PC-3 (cell line): ENCODE data around the gene STXBP6. TPM values are rescaled to one million over a fixed set of nuclear protein-coding genes. Genes with fewer than 3 reads are reported as not detected.

ENCODE experiments used
- ATAC-seq: fragments of 200-7000 bp; cut with Tn5 transposase; 2 replicates; pipeline ENCODE4 v1.9.1; 2020; ENCODE audit warnings: mild to moderate bottlenecking, moderate library complexity
- BruUV-seq: library from RNA; stranded (reverse); fragments of 400-500 nt; replicated peaks from 2 replicates; lab custom pipeline; 2021; lab: Mats Ljungman, UMichigan
- CTCF ChIA-PET: fragments of 300-600 bp; sonication (Branson Sonifier 250); formaldehyde crosslinking; loops from one replicate; lab custom pipeline; 2022; ENCODE audit warnings: antibody characterized with exemption; lab: Charles Lee
- POLR2A ChIA-PET: fragments of 300-600 bp; sonication (Branson Sonifier 250); formaldehyde crosslinking; loops from one replicate; lab custom pipeline; 2022; ENCODE audit warnings: antibody characterized with exemption; ENCODE audit not compliant: unreplicated experiment; lab: Charles Lee
- DNase-seq: peaks from one replicate; pipeline ENCODE4 v3.0.0-alpha.2; 2015
- H2AFZ ChIP-seq: fragments of 300-600 bp; sonication (generic); 2 replicates; pipeline ENCODE4 v1.6.0; 2016; ENCODE audit warnings: antibody characterized with exemption, low read length
- H3F3A ChIP-seq: fragments of 300-600 bp; sonication (generic); one replicate; pipeline ENCODE4 v1.6.0; 2017; ENCODE audit warnings: antibody characterized with exemption, low read length, control low read depth, mild to moderate bottlenecking; ENCODE audit not compliant: unreplicated experiment
- H3K27ac ChIP-seq: fragments of 300-600 bp; sonication (generic); 2 replicates; pipeline ENCODE4 v1.5.1; 2016; ENCODE audit warnings: mild to moderate bottlenecking, low read length
- H3K27me3 ChIP-seq: fragments of 300-600 bp; sonication (generic); 2 replicates; pipeline ENCODE4 v1.6.1; 2016; ENCODE audit warnings: low read length, mixed read lengths
- H3K36me3 ChIP-seq: fragments of 300-600 bp; sonication (generic); 2 replicates; pipeline ENCODE4 v1.6.1; 2016; ENCODE audit warnings: low read depth, mixed run types, low read length, mixed read lengths
- H3K4me1 ChIP-seq: fragments of 300-600 bp; sonication (generic); 2 replicates; pipeline ENCODE4 v1.5.1; 2016; ENCODE audit warnings: low read length; ENCODE audit not compliant: insufficient read depth
- H3K4me2 ChIP-seq: fragments of 300-600 bp; sonication (generic); 2 replicates; pipeline ENCODE4 v1.6.0; 2016; ENCODE audit warnings: low read length
- H3K4me3 ChIP-seq: fragments of 300-600 bp; sonication (generic); 2 replicates; pipeline ENCODE4 v1.5.1; 2016; ENCODE audit warnings: mild to moderate bottlenecking, low read length, mixed read lengths
- H3K79me2 ChIP-seq: fragments of 300-600 bp; sonication (generic); 2 replicates; pipeline ENCODE4 v1.6.1; 2017; ENCODE audit warnings: low read length, mixed read lengths
- H3K9ac ChIP-seq: fragments of 300-600 bp; sonication (generic); 2 replicates; pipeline ENCODE4 v1.6.0; 2016; ENCODE audit warnings: mild to moderate bottlenecking, low read length
- H3K9me2 ChIP-seq: fragments of 300-600 bp; sonication (generic); replicated peaks from 2 replicates; pipeline ENCODE4 v1.6.1; 2016; ENCODE audit warnings: mixed run types, low read length, mixed read lengths
- H3K9me3 ChIP-seq: fragments of 300-600 bp; sonication (generic); 2 replicates; pipeline ENCODE4 v1.6.1; 2016; ENCODE audit warnings: low read length, mixed read lengths
- H4K20me1 ChIP-seq: fragments of 300-600 bp; sonication (generic); 2 replicates; pipeline ENCODE4 v1.6.1; 2016; ENCODE audit warnings: low read length, mixed read lengths
- EZH2 ChIP-seq: fragments of 300-600 bp; sonication (generic); IDR thresholded peaks from one replicate; pipeline ENCODE4 v1.6.1; 2017; ENCODE audit warnings: antibody characterized with exemption, mild to moderate bottlenecking, low read length; ENCODE audit not compliant: unreplicated experiment
- EZH2phosphoT487 ChIP-seq: fragments of 300-600 bp; sonication (generic); IDR thresholded peaks from 2 replicates; pipeline ENCODE4 v1.6.1; 2018; ENCODE audit warnings: mild to moderate bottlenecking, antibody characterized with exemption, low read length, borderline replicate concordance
- intact Hi-C: fragments of 100-400 bp; cut with micrococcal nuclease; formaldehyde crosslinking; loops from 2 replicates; pipeline ENCODE4 v1.9.0; 2023
- total RNA-seq: library from RNA; depleted of rRNA; stranded (reverse); fragments of >200 nt; gene quantifications from 2 replicates; pipeline ENCODE4 v1.2.3, GENCODE V29; 2014
- TF ChIP-seq, protein P1 (sequence below): fragments of 300-600 bp; sonication (generic); conservative IDR thresholded peaks from 2 replicates; pipeline ENCODE4 v1.5.1; 2017; ENCODE audit warnings: antibody characterized with exemption, low read depth, mild to moderate bottlenecking, low read length

The STXBP6 gene
- total RNA-seq, 1 experiment from 2014 or later, result 0.40 TPM

DNA sequence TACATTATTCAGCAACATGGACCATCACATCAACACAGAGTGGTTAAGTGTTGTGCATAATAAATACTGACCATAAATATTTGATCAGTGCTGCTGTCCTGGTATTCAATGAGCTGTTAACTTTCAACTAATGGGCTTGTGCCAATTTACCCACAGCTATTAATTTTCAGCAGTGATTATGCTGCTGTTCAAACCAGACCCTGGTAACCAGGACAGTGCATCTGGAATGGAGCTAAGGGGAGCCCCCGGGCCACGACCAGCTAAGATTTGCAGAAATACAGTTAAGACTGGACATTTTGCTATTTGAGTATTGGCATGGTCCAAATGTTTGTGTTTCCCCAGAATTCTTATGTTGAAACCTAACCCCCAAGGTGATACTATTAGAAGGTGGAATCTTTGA lies 235.6 kb downstream of the STXBP6 start:
- no peak for ATAC-seq

DNA sequence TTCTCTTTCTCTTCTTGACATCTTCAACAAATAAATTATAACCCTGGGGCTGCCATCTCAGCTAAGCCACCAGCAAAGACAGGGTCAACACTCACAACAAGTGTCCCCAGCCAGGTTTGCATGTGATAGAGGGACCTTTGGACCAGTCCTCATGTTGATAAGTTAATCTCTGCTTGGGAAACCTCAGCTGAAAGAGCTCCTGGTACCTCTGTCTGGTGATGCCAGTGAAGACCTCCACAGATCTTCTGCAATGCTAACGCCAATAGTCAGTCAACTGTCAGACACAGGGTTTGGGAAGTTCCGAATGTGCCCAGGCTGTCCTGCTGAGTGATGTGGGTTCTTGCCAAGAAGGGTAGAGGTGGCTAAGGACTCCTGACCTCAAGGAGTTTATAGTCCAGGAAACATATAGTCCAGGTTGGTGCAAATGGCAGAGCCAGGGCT lies 236.1 kb downstream of the STXBP6 start:
- DNase-seq (no peak), ATAC-seq (no peak)
- H3K36me3 ChIP-seq, result no peaks in the 10 kb centered on the region
- no peak overlapping the region for H3K4me2 ChIP-seq
- no peak overlapping the region for H3K27ac ChIP-seq
- H3K27me3 ChIP-seq, result peaks cover 28% of the 10 kb centered on the region
- BruUV-seq, result no TSS peak
- no peak overlapping the region for H3K4me3 ChIP-seq
- ChIA-PET POLR2A (no interaction called here), CTCF (no interaction called here)
- no peaks in the 10 kb centered on the region for H3K4me1 ChIP-seq
- H3K79me2 ChIP-seq, result no peaks in the 10 kb centered on the region
- intact Hi-C loops, result no loop called here
- H2AFZ ChIP-seq, result no peak overlapping the region
- H3K9me2 ChIP-seq, result no peaks in the 10 kb centered on the region
- TF ChIP-seq, protein P1, sequence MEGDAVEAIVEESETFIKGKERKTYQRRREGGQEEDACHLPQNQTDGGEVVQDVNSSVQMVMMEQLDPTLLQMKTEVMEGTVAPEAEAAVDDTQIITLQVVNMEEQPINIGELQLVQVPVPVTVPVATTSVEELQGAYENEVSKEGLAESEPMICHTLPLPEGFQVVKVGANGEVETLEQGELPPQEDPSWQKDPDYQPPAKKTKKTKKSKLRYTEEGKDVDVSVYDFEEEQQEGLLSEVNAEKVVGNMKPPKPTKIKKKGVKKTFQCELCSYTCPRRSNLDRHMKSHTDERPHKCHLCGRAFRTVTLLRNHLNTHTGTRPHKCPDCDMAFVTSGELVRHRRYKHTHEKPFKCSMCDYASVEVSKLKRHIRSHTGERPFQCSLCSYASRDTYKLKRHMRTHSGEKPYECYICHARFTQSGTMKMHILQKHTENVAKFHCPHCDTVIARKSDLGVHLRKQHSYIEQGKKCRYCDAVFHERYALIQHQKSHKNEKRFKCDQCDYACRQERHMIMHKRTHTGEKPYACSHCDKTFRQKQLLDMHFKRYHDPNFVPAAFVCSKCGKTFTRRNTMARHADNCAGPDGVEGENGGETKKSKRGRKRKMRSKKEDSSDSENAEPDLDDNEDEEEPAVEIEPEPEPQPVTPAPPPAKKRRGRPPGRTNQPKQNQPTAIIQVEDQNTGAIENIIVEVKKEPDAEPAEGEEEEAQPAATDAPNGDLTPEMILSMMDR, result no peak
- no peaks in the 10 kb centered on the region for H3F3A ChIP-seq
- H3K9ac ChIP-seq, result no peak overlapping the region
- no peaks in the 10 kb centered on the region for H4K20me1 ChIP-seq
- H3K9me3 ChIP-seq, result no peaks in the 10 kb centered on the region

More for the DNA sequence above, 235.6 kb downstream of the STXBP6 start:
- ChIA-PET POLR2A (no interaction called here), CTCF (no interaction called here)
- no peaks in the 10 kb centered on the region for H4K20me1 ChIP-seq
- H3F3A ChIP-seq, result no peaks in the 10 kb centered on the region
- H3K4me3 ChIP-seq, result no peak overlapping the region
- no TSS peak for BruUV-seq
- no peak overlapping the region for H3K4me2 ChIP-seq
- H3K4me1 ChIP-seq, result no peaks in the 10 kb centered on the region
- intact Hi-C loops, result no loop called here
- no peaks in the 10 kb centered on the region for H3K79me2 ChIP-seq
- no peak overlapping the region for H2AFZ ChIP-seq
- peaks cover 28% of the 10 kb centered on the region for H3K27me3 ChIP-seq
- H3K9me2 ChIP-seq, result no peaks in the 10 kb centered on the region
- no peaks in the 10 kb centered on the region for H3K9me3 ChIP-seq
- DNase-seq, result no peak
- no peaks in the 10 kb centered on the region for H3K36me3 ChIP-seq
- no peak overlapping the region for H3K9ac ChIP-seq
- no peak for TF ChIP-seq EZH2
- TF ChIP-seq, protein P1, result no peak
- TF ChIP-seq EZH2phosphoT487, result no peak
- H3K27ac ChIP-seq, result no peak overlapping the region

DNA sequence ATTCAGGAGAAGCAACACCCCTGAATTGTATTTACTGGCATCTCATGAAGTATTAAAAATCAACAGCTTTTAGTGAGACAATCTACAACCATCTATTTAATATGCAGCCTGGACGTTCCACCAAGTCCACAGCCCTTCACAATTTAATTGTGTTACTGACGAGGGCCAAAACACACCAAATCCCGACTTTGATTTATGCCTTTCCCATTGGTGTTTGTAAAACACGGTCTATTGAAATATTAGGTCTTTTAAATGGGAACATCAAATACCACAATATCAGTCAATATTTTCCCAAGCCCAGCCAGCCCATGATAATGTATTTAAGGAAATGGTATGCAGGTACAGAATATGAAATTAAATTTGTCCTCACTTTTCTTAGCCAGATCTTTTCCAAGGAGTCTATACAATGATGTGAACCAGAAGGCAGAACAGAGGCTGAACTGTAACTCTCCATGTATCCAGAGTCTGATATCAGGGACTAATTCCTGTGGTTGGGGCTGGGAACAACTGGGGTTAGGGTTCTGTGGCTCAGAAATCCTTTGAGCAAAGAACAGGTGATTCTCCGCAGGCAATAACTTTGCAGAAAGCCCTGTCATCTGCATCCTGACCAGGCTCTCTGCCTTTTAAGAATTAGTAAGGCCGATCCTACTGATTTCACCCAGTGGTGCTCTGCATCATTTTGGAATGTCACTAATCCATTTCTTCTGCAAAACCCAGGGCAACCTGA lies 236.7 kb downstream of the STXBP6 start:
- H3K4me3 ChIP-seq, result no peak overlapping the region

More for the DNA sequence above, 236.7 kb downstream of the STXBP6 start:
- H3K9me2 ChIP-seq, result no peaks in the 10 kb centered on the region
- BruUV-seq, result no TSS peak
- ChIA-PET POLR2A (no interaction called here), CTCF (no interaction called here)
- peaks cover 28% of the 10 kb centered on the region for H3K27me3 ChIP-seq
- H3K79me2 ChIP-seq, result no peaks in the 10 kb centered on the region
- H3F3A ChIP-seq, result no peaks in the 10 kb centered on the region
- intact Hi-C loops, result no loop called here
- H3K4me1 ChIP-seq, result no peaks in the 10 kb centered on the region
- H3K9ac ChIP-seq, result no peak overlapping the region
- H4K20me1 ChIP-seq, result no peaks in the 10 kb centered on the region
- no peak overlapping the region for H2AFZ ChIP-seq
- TF ChIP-seq EZH2phosphoT487, result no peak
- no peak for TF ChIP-seq EZH2
- TF ChIP-seq, protein P1, result no peak
- no peak overlapping the region for H3K4me2 ChIP-seq
- DNase-seq (no peak), ATAC-seq (no peak)
- H3K27ac ChIP-seq, result no peak overlapping the region
- no peaks in the 10 kb centered on the region for H3K9me3 ChIP-seq
- no peaks in the 10 kb centered on the region for H3K36me3 ChIP-seq
